ENCODE results near the gene TTC34.

DNA sequence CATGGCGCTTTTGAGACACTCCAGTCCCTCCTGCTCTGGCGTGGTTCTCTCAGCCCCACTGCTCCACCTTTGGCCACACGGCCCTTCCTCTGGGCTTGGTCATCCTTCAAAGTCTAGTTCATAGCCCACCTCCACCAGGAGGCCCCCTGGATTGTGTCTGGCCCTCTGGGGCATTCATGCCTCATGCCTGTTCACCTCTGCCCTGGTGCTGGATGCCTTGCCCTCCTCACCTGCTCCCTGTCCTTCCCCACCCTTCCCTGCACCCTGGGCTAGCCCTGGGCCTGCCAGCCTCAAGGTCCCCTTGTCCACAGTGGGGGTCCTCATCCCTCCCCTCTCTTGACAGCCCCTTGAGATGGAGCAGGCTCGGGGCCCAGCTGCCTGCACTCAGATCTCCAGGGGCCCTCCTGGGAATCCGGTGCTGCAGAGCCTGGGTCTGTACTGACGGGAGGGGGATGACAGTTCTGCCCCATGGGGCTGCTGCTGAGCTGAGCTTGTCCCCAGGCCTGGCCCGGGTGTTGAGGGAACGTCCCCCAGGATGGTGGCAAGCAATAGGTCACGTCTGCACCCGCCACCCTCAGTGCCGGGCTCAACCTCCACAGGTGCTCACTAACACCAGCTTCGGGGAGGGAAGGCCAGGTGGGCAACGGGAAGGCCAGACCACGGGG is 196.5 kb downstream of the TTC34 start:
- TF ChIP-seq POLR2AphosphoS5 (IDR thresholded peaks at IDR 0.05; ENCODE audit: low read depth, low read length) (no peak), POLR2A (IDR thresholded peaks at IDR 0.05; ENCODE audit: low read depth, low read length) (no peak)

Measured in GM12892 (cell line).